CD1c-positive myeloid dendritic cell (primary cell): ENCODE results near the gene DIP2C.
"Not testable (repeated sequence)": the region's sequence is repeated elsewhere in the genome, so short reads cannot be mapped to it uniquely, and the experiment has no call there.

Experiments
- DNase-seq: peaks from one replicate; pipeline ENCODE4 v3.0.0-alpha.2; 2016; ENCODE audit errors: extremely low spot score

DIP2C gene

DNA sequence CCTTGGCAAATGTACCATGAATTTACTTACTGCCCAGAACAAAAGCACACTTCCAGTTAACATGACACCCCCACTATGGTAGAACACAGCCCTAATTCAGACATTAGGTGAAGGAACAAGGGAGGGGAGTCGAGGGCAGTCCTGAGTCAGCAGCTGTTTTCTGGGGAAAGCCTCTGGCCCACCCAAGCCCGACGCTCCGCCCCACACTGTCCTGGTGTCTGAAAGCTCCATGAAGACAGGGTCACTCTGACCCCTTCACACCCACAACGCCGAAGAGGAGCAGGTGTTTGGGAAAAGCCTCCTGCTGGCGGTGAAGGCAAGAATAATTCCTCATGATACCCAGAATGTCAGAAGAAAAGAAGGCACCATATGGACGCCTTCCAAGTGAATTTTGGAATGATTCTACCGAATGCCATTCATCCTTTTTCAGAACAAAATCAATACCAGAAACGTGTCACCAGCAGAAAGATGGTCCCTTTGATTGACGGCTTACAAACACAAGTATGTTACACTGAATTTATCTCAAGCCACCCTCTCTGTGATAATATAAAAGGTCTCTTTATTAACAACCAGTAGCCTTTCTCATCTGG lies 172.1 kb downstream of the DIP2C start:
- DNase-seq = no peak

- DNase-seq = no peak
Observed at GRCh38 chr10:516764-517163, 172.7 kb downstream of the DIP2C start.

DNA sequence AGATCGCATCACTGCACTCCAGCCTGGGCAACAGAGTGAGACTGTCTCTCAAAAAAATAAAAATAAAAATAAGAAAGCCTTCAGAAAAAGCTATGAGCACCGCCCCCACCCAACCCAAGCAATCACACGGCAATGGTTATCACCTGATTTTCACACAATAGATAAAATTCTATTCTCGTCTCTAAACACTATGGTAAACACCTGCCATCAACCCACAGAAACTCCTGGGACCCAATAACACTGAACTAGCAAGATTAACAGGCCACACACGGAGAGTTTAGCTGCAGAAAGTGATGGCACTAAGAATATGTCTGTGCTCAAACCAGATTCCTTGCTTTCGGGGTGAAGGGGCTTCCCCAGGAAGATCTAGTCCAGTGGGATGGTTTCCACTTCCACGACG lies 173.8 kb downstream of the DIP2C start:
- DNase-seq = no peak

- no peak for DNase-seq
Observed at GRCh38 chr10:514137-514671, 175.3 kb downstream of the DIP2C start.

- DNase-seq = no peak
Observed at GRCh38 chr10:513393-513792, 176.1 kb downstream of the DIP2C start.

GRCh38 chr10:512661-513060 lies 176.8 kb downstream of the DIP2C start:
- not testable (repeated sequence) for DNase-seq

DNA sequence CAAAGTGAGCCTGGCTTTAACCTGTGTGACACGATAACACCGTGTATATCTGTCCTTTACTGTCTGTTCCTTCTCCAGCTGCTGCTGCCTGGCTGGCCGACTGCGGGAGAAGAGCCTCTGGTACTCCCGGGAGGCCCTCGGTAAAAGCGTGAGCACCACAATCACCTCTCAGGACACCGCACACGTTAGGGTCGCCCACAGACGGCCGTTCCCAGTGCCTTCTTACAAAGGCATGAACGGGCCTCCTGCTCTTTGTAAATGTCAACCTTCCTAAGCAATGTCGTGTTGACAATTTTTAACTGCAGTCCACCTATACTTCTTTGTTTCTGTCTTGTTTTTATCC lies 177.6 kb downstream of the DIP2C start:
- DNase-seq = no peak

- peak; percentile 80 for DNase-seq
Observed at GRCh38 chr10:511101-511848, 178.2 kb downstream of the DIP2C start.

- DNase-seq = no peak
Observed at GRCh38 chr10:510415-510881, 179.0 kb downstream of the DIP2C start.

- no peak for DNase-seq
Observed at GRCh38 chr10:509361-510102, 179.9 kb downstream of the DIP2C start.

DNA sequence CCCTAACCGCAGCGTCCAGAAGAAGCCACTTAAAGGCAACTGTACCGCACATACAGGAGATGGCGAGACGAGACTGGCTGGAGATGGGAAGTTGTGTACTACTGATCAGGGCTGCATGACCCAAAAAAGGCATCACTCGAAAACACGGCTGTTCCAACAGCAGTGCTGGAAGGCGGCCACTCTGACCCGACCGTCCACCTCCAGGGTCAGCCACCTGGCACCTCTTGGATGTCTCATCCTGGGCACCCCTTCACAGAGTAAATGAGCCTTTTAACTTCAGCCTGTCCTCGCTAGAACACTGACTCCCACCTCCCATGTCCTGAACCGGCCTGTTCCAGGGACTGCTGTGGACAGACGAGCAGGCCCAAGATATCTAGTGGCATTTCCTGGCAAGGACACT lies 180.7 kb downstream of the DIP2C start:
- no peak for DNase-seq

- DNase-seq = no peak
Observed at GRCh38 chr10:507908-508444, 181.5 kb downstream of the DIP2C start.

DNA sequence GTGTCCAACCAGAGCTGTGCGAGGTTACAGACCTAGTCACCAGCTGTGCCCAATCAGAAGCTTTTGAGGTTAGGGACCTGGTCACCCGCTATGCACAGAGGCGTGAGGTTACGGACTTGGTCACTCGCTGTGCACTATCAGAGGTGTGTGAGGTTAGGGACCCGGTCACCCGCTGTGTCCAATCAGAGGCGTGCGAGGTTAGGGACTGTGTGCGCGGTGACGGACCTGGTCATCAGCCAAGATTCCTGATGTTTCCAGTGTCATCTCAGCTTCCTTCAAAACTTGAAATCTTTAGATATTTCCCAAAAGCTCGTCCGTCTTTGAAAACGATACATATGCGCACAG lies 182.1 kb downstream of the DIP2C start:
- DNase-seq = no peak

- DNase-seq = no peak
Observed at GRCh38 chr10:506451-507354, 182.8 kb downstream of the DIP2C start.

GRCh38 chr10:505419-505818 lies 184.0 kb downstream of the DIP2C start:
- no peak for DNase-seq

GRCh38 chr10:504806-505205 lies 184.7 kb downstream of the DIP2C start:
- no peak for DNase-seq

- DNase-seq = no peak
Observed at GRCh38 chr10:504121-504611, 185.3 kb downstream of the DIP2C start.

- DNase-seq = no peak
Observed at GRCh38 chr10:501596-501995, 187.9 kb downstream of the DIP2C start.

- no peak for DNase-seq
Observed at GRCh38 chr10:500876-501275, 188.6 kb downstream of the DIP2C start.

- no peak for DNase-seq
Observed at GRCh38 chr10:499991-500390, 189.5 kb downstream of the DIP2C start.

GRCh38 chr10:498760-499435 lies 190.6 kb downstream of the DIP2C start:
- DNase-seq = no peak
